HFF-Myc (cell line): ENCODE results near the gene ZNF860.
A peak's percentile ranks its signal among the peaks of the same experiment; 100 is the strongest.

Experiments used
- DNase-seq: peaks from one replicate; pipeline ENCODE4 v3.0.0-alpha.2; 2011; ENCODE audit warnings: low read depth; ENCODE audit errors: extremely low read depth
- H3K4me3 ChIP-seq: replicated peaks from 2 replicates; pipeline ENCODE4 v1.5.1; 2011; ENCODE audit warnings: low read depth, mild to moderate bottlenecking, control low read depth, low read length
- CTCF ChIP-seq: IDR thresholded peaks from 2 replicates; pipeline ENCODE4 v1.5.1; 2012; ENCODE audit warnings: mild to moderate bottlenecking, low read depth, low read length, control low read depth; ENCODE audit errors: missing control alignments

Gene ZNF860

GRCh38 chr3:31977736-31978135 lies 3.8 kb upstream of the ZNF860 start:
- H3K4me3 ChIP-seq: no peak overlapping the region
- DNase-seq: no peak
- TF ChIP-seq CTCF: no peak

GRCh38 chr3:31978553-31978952 lies 3.0 kb upstream of the ZNF860 start:
- H3K4me3 ChIP-seq: no peak overlapping the region
- no peak for TF ChIP-seq CTCF
- no peak for DNase-seq

GRCh38 chr3:31979001-31979697 lies 2.4 kb upstream of the ZNF860 start:
- DNase-seq: no peak
- no peak for TF ChIP-seq CTCF
- H3K4me3 ChIP-seq: peak overlapping the region; percentile 89

GRCh38 chr3:31980530-31981205 lies 882 bp upstream of the ZNF860 start:
- DNase-seq: no peak
- no peak for TF ChIP-seq CTCF

GRCh38 chr3:31984321-31984720 lies 2.8 kb downstream of the ZNF860 start:
- no peak for DNase-seq
- no peak for TF ChIP-seq CTCF
- no peak overlapping the region for H3K4me3 ChIP-seq

More at GRCh38 chr3:31980530-31981205, 882 bp upstream of the ZNF860 start:
- H3K4me3 ChIP-seq: peak overlapping the region; percentile 89

GRCh38 chr3:31985831-31986230 lies 4.3 kb downstream of the ZNF860 start:
- H3K4me3 ChIP-seq: no peak overlapping the region
- TF ChIP-seq CTCF: no peak
- DNase-seq: no peak
